CD4-positive, alpha-beta T cell treated with Interleukin-12 subunit alpha and Interleukin-12 subunit beta, for 1 hour (primary cell): ENCODE results near the gene RAB26.
"Not testable (repeated sequence)": the region's sequence is repeated elsewhere in the genome, so short reads cannot be mapped to it uniquely, and the experiment has no call there.

ENCODE experiments used
- DNase-seq: peaks from one replicate; pipeline ENCODE4 v3.0.0-alpha.2; 2020

The RAB26 gene, protein sequence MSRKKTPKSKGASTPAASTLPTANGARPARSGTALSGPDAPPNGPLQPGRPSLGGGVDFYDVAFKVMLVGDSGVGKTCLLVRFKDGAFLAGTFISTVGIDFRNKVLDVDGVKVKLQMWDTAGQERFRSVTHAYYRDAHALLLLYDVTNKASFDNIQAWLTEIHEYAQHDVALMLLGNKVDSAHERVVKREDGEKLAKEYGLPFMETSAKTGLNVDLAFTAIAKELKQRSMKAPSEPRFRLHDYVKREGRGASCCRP

DNA sequence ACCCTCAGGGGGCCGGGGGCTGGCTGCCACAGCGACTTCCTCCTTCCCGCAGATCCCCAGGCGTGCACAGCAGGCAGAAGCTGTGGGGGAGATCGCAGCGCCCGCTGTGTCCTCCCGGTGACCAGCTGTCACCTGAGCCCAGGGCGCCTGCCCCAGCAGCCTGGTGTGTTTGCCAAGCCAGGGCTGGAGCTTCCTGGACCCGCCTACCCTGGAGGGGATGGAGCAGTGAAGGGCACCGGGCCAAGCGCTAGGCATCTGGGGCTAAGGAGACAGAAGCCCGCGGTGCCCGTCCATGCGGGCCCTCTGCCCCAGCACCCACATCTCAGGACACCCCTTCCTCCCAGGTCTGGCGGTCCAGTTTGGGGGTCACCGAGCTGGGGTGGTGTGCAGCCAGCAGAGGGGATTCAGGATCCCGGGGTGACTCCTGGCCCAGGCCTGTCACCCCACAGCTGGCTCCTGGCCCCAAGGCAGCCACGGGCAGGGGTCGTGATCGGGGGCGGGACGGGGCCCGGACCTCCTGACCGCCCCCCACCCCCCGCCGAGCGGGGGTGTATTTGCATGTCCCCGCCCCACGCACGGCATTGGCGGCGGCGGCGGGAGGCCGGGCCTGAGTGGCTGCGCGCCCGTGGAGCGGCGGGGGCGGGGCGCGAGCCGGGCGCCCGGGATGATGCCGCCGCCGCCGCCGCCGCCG is at the start of gene RAB26:
Gene RAB26 (plus strand): TSS at position 645 of the 691 bp plus-strand sequence. CDS start 159 bp downstream, outside the sequence.
- peak; percentile 61 for DNase-seq

DNA sequence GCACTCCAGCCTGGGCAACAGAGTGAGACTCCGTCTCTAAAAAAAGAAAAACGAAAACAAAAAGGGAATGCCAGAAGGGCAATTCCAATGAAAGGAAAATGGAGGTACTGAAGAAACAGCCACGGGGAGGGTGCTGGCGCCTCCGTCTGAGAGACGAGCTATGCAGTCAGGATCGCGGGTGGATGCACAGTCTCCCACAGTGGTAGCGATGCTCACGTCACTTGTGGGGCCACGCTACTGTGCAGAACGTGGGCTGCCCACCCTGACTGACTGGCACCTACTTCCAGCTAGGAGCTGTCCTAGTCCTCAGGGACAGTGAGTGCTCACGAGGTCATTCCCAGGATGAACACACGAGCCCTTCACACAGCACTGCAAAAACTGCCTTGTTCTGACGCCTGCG is 46.8 kb upstream of the RAB26 start:
- DNase-seq = not testable (repeated sequence)

DNA sequence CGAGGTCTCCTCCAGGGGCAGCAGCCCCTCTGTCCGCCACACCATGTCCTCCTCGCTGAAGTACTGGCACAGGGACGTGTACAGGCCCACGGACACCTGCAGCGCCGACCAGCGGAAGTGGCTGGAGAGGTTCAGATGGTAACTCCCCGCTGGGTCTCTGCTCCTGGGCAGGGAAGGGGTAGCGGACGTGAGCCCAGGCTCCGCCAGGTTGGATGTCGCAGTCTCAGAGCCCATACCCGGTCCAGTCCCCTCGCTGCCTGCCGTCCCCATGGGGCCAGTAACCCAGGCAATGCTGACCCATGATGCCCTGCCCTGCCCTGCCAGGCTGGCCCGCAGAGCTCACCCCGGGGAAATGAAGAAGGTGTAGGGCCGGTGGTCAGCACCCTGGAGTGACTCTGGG is 46.0 kb upstream of the RAB26 start:
- no peak for DNase-seq

DNA sequence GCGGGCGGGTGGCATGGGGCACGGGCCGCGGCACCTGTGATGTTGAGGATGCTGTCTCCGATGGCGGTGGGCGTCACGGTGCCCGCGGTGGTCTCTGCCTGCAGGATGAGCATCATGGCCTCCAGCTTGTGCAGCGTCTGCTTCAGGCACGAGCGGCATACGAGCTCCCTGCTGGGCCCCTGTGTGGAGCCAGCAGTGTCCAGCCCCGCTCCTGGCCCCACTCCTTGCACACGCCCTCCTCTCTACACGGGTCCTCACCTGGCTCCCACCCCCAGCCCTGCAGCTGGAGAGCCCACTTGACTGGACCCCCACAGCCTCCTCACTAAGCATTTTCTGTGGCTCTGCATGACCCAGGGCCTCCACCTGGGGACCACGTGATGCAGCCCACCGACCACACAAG is 44.0 kb upstream of the RAB26 start:
- DNase-seq = not testable (repeated sequence)

DNA sequence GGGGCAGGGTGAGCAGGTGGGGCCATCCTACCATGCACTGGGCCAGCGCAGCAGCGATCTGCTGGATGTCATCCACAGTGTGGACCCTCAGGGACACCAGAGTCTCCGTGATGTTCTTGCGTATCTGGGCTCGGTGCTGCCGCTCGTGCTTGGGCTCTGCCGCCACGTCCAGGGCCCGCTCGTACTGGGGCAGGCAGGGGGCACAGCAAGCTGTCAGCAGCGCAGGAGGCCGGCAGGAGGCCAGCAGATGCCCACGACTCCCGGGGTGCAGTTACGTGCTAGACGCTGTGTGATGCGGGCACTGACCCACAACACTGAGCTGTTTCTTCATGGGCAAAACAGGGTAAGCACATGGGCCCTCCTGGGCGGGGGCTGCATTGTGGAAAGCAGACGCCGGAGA is 43.1 kb upstream of the RAB26 start:
- not testable (repeated sequence) for DNase-seq

DNA sequence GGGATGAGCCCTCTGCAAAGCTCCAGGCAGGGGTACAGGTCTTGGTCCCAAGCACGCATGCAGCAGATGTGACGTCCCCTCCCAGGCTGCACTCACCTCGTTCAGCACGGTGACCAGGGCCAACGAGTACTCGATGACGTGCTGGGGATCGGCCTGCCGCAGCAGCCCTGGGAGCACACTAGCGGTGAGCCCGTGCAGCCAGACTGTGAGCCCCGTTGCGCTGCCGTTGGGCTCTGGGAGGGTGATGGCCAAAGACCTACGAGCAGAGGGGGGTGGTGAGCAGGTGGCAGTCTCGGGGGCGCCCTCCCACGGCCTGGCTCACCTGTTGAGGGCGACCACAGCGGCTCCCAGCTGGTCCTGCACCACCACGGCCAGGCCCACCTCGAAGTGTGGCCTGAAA is 42.7 kb upstream of the RAB26 start:
- not testable (repeated sequence) for DNase-seq

DNA sequence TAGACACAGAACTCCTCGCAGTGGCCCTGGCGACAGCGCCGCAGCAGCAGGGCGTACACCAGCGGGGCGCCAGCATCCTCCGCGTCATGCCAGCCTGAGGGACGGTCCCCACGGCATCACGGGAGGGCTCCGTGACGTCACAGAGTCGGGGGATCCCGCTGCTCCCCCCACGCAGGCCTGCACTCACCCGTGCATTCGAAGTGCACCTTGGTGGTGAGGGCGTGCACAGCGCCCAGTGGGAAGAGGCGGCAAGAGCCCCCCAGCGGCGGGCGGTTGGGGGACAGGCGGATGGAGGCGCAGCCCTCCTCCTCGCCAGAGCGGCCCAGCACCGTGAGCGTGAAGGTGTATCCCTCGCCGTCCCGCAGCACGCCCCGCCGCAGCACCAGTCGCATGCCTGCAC is 42.2 kb upstream of the RAB26 start:
- DNase-seq = not testable (repeated sequence)

DNA sequence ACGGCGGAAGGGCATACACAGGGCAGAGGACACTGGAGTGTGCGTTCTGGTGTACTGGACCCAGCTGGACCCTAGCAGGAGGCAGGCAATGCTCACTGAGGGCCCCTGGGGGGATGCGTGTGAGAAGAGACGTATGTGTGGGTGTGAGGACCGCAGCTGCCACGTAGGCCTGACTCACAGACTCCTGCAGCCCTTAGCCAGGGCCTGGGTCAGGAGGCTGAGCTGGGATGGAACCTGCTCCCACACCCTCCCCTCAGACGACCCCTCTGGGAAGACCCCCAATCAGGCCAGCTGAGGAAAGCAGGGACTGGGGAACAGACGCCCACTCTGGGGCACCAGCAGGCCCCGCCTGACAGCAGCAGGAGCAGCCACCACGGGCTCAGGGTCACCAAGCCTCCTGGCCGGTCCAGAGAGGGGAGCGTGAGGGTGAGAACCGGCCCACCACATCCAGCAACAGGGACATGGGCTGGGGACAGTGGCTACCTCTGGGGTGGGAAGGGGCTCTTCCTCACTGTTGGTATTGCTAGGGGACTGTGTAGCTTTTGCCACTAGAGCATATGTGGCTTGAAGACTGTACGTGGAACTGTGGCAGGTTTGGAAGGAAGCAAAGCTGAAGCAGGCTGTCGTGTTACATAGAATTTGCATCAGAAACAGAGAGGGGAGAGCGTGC is 41.2 kb upstream of the RAB26 start:
- not testable (repeated sequence) for DNase-seq

DNA sequence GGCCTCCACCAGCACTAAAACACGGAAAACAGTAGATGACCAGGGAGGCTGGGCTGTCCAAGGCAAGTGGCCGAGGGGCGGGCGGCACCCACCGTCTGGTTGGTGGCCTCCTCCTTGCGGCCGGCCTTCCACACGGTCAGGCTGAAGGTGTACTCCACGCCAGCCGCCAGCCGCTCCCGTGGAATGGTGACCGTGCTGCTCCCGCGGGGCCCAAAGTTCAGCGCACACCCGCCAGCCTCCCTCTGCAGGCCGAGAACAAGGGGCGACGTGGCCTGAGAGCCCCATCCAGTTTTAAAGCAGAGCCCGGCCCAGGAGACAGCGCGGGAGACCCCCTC is 40.7 kb upstream of the RAB26 start:
- not testable (repeated sequence) for DNase-seq

DNA sequence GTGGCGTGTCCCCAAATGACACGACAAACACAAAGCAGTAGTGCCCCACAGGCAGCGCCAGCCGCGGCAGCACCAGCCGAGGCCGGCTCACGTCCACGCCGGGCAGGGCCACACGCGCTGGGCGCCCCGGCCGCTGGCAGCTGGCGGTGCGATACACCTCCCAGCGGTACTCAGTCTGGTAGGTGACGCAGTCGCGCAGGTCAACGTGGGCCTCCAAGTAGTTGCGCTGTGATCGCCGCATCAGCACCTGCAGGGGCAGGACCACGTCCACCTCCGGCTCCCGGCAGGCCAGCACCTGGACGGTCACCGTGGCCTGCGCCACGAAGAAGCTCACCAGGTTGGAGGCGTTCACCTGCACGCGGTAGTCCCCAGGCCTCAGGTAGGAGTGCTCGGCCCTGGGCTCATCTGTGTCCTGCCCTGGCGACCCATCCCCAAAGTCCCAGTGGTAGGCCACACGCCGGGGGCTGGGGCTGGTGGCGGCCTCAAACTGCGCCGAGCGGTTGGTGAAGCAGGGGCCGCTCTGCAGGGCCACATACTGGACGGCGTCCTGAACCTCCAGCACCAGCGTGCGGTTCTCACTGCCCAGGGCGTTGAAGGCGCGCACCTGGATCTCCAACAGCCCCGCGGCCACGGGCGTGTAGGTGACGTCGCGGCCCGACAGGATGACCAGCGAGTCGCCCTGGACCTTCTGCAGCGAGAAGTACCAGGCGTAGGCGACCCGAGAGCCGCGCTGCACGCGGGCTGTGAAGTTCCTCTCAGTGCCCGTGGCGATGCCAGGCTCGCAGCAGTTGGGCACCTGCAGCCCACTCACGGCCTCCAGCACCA is 39.8 kb upstream of the RAB26 start:
- not testable (repeated sequence) for DNase-seq

DNA sequence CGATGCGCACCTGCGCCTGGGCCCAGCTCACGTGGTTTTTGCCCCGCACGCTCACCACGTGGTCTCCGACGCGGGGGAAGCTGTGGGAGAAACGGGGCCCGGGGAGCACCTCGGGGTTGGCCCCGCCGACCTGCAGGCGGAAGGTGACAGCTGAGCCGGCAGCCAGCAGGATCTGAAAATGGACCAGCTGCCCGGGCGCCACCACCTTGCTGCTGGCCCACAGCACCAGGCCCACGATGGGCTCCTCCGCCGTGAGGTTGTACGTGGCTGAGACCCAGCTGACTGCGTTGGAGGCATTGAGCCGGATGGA is 39.2 kb upstream of the RAB26 start:
- not testable (repeated sequence) for DNase-seq

DNA sequence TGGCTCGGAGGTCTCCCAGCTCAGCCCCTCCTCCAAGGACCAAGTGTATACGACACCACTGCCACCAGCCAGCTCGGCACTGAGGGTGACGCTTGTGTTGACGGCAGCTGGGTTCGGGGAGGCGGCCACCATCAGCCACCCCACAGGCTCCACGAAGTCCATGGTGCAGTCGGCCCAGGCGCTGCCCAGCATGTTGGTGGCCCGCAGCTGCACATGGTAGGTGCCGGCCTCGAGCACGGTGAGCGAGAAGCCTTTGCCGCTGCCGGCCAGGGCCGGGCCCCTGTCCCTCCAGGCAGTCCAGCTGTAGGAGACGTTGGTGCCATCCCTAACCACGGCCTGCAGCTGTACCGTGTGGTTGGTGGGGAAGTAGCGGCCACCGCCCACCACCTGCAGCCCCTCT is 38.6 kb upstream of the RAB26 start:
- not testable (repeated sequence) for DNase-seq

DNA sequence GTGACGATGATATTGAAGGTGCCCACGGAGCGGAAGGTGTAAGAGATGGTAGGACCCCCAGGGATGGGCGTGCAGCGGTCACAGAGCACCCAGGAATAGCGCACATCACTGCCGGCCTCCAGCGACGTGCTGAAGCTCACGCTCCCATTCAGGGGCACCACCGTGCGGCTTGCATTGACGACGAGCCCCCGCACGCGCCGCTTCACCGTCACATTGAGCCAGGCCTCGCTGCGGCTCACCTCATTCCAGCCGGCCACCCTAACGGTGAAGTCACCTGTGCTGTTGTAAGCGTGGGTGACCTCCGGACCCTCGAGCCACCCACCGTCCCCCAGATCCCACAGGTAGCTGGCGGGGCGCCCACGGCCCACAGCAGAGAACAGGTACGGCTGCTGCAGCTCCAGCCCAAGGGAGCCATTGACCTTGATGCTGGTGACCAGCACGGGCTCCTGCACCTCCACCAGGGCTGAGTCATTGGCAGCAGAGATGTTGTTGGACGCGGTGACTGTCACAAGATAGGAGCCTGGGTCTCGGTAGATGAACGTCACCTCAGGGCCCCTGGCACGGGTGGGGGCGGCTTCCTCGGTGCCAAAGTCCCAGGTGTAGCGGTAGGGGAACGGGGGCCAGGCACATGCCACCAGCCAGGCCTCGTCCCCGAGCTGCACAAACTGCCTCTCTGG is 38.0 kb upstream of the RAB26 start:
- DNase-seq = not testable (repeated sequence)

DNA sequence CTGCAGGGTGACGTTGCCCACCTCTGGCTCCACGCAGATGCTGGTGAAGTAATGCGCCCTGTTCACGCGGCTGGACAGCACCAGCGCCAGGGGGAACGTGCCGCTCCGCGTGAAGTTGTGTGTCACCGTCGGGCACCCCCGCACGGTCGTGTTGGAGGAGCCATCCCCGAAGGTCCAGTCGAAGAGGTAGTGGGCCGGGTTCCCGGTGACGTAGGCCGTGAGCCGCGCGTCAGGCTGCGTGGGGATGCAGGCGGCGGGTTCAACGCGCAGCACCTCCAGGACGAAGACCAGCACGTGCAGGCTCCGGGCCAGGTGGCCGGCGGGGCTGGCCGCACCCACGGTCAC is 37.4 kb upstream of the RAB26 start:
- not testable (repeated sequence) for DNase-seq

DNA sequence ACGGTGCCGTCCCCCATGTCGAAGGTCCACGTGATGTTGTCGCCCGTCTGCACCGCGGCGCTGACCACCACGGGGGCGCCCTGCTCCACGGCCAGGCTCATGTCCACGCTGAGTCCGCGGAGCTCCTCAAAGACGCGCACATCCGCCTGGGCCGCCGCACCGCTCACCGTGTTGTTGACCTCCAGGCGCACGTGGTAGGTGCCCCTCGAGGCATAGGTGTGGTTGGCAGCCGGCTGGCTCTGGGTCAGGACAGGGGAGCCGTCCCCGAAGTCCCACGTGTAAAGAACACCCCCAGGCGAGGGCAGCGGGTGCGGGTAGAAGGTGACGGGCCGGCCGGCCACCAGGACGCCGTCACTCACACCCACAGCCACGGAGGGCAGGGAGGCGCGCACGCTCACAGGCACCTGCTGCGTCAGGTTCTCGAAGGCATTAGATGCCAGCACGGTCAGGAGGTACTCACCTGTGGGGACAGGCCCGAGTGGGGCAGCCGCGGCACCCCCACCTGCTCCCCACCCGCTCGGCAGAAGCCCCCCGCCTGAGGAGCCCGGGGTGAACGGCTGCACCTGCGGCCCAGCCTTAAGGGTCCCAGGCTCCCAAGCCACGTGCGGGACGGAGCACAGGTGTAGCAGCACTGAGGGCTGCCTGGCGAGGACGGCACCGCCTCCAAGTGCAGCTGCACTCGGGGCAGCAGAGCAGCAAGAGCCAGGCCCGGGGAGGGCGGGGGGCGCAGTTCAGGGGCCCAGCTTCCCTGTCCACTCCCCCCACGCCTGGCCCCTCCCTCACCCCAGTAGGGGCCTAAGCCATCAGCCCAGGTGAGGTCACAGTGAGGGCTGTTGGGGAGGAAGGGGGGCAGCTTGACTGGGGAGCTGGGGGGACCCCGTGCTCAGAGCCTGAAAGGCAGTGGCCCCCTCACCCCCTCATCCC is 36.8 kb upstream of the RAB26 start:
- not testable (repeated sequence) for DNase-seq

DNA sequence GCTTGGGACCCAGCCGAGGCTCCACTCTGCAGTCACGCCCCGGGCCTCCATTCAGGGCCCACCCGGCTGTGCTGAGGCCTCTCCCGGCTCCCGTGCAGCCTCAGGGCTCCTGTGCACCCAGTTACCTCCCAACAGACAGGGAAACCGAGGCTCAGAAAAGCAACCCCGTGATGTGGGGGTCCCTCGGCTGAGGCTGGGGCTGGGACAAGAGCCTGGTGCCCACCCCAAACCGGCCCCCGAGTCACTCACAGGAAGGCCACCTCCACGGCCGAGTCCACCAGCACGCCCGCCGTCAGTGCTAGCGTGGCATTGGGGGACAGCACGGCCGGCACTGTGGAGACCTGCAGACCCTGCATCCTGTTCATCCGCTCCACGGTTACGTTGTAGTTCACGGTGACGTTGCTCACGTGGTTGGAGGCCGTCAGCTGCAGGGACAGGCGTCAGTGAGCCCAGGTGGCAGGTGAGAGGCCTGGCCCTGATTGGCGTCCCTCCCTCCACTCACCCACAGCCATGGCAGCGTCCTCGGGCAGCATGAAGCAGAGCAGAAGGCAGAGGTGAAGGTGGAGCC is 35.8 kb upstream of the RAB26 start:
- DNase-seq = not testable (repeated sequence)

DNA sequence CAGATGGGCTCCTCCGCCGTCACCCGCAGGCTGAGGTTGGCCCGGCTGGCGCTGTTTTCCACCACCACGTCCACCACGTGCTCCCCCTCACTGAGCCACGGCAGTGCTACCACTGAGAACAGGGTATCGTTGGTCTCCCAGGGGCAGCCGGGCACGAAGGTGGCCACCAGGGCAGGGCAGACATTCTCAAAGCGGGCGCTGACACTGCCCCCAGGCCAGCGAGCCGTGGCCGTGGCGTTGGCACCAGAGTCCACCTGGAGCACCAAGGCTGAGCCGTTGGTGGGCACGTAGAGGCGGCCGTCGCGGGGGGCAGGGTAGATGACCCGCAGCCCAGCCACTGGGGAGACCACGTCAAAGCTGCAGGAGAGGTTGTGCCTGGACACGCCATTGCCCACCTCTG is 34.2 kb upstream of the RAB26 start:
- DNase-seq = not testable (repeated sequence)

DNA sequence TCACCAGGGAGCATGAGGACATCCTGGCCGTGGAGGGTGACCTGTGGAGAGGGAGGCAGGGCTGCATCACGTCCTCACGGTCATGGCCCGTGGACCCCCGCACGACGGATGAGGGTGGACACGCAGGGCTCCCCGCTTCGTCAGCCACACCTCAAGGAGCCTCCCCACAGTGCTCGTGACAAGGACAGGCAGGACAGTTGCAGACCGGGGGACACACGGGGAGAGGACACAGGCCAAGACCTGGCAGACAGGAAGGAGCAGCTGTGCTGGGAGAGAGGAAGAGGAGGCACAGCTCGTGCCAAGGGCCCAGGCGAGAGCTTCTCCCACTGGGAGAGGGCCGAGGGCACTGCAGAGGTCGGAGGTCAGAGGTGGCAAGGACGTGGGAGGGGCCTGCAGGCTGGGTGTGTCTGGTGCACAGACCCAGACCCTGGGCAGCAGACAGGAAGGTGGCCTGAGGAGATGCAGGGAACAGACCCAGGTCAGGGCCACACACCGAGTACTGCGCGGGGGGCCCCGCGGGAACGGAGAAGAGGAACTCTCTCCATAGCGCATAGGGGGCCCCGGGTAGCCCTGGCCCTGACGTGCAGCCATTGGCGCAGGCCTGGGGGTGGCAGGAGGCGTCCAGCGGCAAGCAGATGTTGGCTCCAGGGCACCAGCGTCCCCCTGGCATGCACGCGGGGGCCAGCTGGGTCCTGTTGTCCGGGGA is 33.4 kb upstream of the RAB26 start:
- not testable (repeated sequence) for DNase-seq

DNA sequence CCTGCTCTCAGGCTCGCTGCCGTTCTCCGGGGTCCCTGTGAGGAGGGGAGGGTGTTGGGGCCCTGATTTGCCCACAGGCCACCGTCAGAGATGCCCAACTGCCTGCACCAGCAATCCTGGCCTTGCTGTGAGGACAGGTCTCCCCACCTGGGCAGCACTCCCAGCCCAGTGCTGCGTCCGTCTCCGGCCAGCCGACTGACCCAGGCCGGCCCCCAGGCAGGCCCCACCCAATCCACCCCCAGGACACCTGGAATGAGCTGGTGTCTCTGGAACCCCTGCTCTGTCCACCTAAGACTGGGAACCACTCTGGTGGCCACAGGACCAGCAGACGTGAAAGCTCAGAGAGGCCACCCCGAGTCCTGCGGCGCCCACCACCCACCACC is 32.8 kb upstream of the RAB26 start:
- no peak for DNase-seq

DNA sequence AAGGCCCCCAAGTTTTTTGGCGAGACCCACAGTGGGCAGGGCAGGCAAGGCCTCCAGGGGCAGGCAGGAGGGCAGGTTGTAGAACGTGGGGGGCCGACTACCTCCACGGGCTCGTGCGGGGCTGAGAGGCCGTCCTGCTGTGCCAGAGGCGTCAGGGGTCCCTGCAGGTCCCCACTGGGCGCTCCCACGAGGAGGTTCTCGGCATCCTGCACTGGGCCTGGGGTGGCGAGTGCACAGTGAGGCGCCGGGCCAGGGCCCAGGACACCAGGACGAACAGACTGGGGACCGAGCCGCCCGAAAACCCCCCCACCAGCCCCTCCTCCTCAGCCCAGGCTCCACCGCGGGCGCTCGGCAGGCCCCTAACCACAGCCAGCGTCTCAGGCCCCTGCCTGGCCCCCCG is 32.0 kb upstream of the RAB26 start:
- not testable (repeated sequence) for DNase-seq

DNA sequence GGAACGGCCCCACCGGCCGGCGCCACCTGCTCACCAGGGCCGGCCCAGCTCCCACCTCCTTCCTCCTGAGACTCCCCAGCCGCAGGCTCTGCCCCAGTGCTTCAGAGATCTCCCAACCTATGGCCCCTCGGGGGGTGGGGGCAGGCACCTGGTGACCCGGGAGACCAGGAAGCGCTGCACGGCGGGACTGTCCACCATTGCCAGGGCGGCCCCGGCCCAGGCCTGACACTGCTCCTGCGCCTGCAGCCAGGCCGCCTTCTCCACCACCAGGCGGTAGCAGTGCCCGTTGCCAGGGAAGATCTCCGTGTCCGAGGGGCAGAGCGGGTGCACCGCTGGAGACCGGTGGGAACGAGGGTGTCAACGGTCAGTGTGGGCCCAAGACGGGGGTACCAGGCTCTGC is 31.1 kb upstream of the RAB26 start:
- DNase-seq = not testable (repeated sequence)
